ENCODE results near the gene LIPK.

GRCh38 chr10:88661018-88661417 lies 45.0 kb upstream of the LIPK start:
- TF ChIP-seq POLR2A (IDR thresholded peaks at IDR 0.05), result no peak
- TF ChIP-seq CTCF (IDR thresholded peaks at IDR 0.05), result no peak
